Retinal pigment epithelial cell (primary cell): ENCODE data around the gene FOCAD.

Experiments
- DNase-seq: peaks from one replicate; pipeline ENCODE4 v3.0.0-alpha.2; 2010; ENCODE audit warnings: low read depth
- H3K4me3 ChIP-seq: 2 replicates; pipeline ENCODE4 v1.5.1; 2011; ENCODE audit warnings: mild to moderate bottlenecking, low read length, control low read depth, moderate library complexity
- TF ChIP-seq, protein P1 (sequence below): conservative IDR thresholded peaks from 2 replicates; pipeline ENCODE4 v1.5.1; 2011; ENCODE audit warnings: low read depth, low read length, control low read depth, inconsistent platforms

FOCAD gene

GRCh38 chr9:20713172-20713571 lies 29.1 kb downstream of the FOCAD start:
- no peak overlapping the region for H3K4me3 ChIP-seq
- no peak for DNase-seq
- TF ChIP-seq, protein P1, sequence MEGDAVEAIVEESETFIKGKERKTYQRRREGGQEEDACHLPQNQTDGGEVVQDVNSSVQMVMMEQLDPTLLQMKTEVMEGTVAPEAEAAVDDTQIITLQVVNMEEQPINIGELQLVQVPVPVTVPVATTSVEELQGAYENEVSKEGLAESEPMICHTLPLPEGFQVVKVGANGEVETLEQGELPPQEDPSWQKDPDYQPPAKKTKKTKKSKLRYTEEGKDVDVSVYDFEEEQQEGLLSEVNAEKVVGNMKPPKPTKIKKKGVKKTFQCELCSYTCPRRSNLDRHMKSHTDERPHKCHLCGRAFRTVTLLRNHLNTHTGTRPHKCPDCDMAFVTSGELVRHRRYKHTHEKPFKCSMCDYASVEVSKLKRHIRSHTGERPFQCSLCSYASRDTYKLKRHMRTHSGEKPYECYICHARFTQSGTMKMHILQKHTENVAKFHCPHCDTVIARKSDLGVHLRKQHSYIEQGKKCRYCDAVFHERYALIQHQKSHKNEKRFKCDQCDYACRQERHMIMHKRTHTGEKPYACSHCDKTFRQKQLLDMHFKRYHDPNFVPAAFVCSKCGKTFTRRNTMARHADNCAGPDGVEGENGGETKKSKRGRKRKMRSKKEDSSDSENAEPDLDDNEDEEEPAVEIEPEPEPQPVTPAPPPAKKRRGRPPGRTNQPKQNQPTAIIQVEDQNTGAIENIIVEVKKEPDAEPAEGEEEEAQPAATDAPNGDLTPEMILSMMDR, result no peak

- DNase-seq, result no peak
- H3K4me3 ChIP-seq, result no peak overlapping the region
- TF ChIP-seq, protein P1, result no peak
Observed at GRCh38 chr9:20714442-20715415, 30.7 kb downstream of the FOCAD start.

GRCh38 chr9:20722221-20722620 lies 38.2 kb downstream of the FOCAD start:
- no peak overlapping the region for H3K4me3 ChIP-seq
- TF ChIP-seq, protein P1, result no peak
- no peak for DNase-seq

DNA sequence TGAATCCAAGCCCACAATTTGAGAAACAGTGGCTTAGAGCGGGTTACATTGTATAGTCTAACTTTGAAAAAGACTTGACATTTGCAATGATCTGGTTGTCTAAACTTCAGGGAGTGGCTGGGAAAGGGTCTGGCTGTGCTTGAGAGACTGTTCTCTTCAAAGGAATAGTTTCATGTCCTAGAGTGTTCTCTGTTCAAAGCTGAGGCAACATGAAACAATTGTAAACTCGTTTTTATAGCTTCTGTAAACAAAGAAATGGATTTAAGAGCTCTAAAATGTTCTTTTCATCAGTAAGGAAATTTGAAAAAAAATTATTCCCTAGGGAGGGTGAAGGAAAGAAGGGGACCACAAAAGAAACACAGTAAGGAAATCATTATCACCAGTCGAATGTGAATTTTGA lies 41.6 kb downstream of the FOCAD start:
- TF ChIP-seq, protein P1, result no peak
- no peak for DNase-seq
- H3K4me3 ChIP-seq, result no peak overlapping the region

- H3K4me3 ChIP-seq, result no peak overlapping the region
- TF ChIP-seq, protein P1, result no peak
- no peak for DNase-seq
Observed at GRCh38 chr9:20726144-20726543, 42.1 kb downstream of the FOCAD start.

DNA sequence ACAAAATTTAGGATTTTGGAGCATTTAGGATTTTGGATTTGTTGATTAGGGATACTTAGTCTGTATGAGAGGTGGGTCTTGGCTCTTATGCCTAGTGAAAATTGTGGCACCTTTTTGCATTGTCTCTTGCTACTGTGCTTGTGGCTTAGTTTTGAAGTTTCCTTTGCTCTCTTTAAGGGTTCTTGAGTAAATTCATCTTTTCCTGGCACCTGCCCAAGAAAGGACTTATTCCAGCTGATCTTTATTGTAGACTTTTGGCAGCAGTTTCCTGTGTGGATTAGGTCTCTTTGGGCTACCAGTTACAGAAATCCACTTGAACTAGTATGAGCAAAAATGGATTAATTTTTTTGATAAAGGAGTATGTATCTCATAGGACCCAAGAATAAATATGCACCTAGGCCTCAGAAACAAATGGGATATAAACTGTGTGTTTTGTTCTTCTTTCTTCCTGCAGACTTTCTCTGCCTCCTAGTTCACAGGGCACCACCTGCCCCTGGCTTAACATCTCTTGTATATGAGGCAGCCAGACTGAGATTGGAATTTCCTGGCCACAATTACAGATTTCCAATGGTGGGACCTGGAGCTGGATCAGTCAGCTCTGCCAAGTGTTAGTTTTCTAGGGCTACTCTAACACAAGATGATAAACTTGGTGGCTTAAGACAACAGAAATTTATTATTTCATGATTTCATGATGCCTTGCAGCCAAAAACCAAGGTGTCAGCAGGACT lies 44.6 kb downstream of the FOCAD start:
- H3K4me3 ChIP-seq, result no peak overlapping the region
- DNase-seq, result peak; percentile 87
- TF ChIP-seq, protein P1, result no peak
